Left lung (tissue), 10 donors: ENCODE measurements around the gene TSPO. TPM values are rescaled to one million over a fixed set of nuclear protein-coding genes. Genes with fewer than 3 reads are reported as not detected.

ENCODE experiments used
- ATAC-seq: fragments of 200-7000 bp; cut with Tn5 transposase; one replicate; pipeline ENCODE4 v1.9.1; 2020; ENCODE audit warnings: moderate library complexity
- DNase-seq, 4 donors: peaks; one replicate each; pipeline ENCODE4 v3.0.0-alpha.2; 2013 to 2020
- H3K27ac ChIP-seq, 2 donors: fragments of 200-600 bp; sonication (generic) in 1 of 2; one replicate each; pipeline versions ENCODE4 v1.5.0 to v1.8.0; 2020 to 2021
- H3K27me3 ChIP-seq, 2 donors: fragments of 200-600 bp; sonication (generic) in 1 of 2; one replicate each; pipeline versions ENCODE4 v1.5.0 to v1.8.0; 2020 to 2021
- H3K36me3 ChIP-seq, 2 donors: fragments of 200-600 bp; sonication (generic) in 1 of 2; one replicate each; pipeline versions ENCODE4 v1.5.0 to v1.8.0; 2020 to 2021
- H3K4me1 ChIP-seq, 2 donors: fragments of 200-600 bp; one replicate each; pipeline ENCODE4 v1.8.0; 2021
- H3K4me3 ChIP-seq, 2 donors: fragments of 200-600 bp; sonication (generic) in 1 of 2; one replicate each; pipeline versions ENCODE4 v1.5.0 to v1.8.0; 2020 to 2021; ENCODE audit warnings: mild to moderate bottlenecking in 1 of 2
- H3K9me3 ChIP-seq, 2 donors: fragments of 200-600 bp; sonication (generic) in 1 of 2; one replicate each; pipeline versions ENCODE4 v1.5.0 to v1.8.0; 2020 to 2021
- intact Hi-C, 2 donors: fragments of 100-400 bp; cut with DNase I; formaldehyde crosslinking; loops; one replicate each; pipeline versions ENCODE4 v1.11.2 to v1.14.2; 2022
- polyA plus RNA-seq, 6 donors: library from polyadenylated mRNA; unstranded; fragments of 120-200 nt; gene quantifications; one replicate each; pipeline ENCODE4 v1.2.1, GENCODE V29; 2013; ENCODE audit not compliant: insufficient read length in 6 of 6
- total RNA-seq, 2 donors: library from RNA; stranded (reverse); fragmentation: NEBNext Ultra II Directional; extraction: Animal tissue kit (Norgen Biotek cat#: 25700); gene quantifications; one replicate each; pipeline ENCODE4 v1.2.1, GENCODE V29; 2021
- TF ChIP-seq, protein P1 (sequence below), 2 donors: fragments of 200-600 bp; sonication (generic) in 1 of 2; IDR thresholded peaks; one replicate each; pipeline versions ENCODE4 v1.5.0 to v1.8.0; 2021; ENCODE audit warnings: antibody characterized with exemption in 2 of 2
- donor health status: DM: no; HTN: yes; CAD: no.
- donor health status: DM: no; HTN: no; CAD: no.

Gene TSPO
- total and polyA plus RNA-seq, 8 donors = 29.0 to 276 (median 45.6) TPM

DNA sequence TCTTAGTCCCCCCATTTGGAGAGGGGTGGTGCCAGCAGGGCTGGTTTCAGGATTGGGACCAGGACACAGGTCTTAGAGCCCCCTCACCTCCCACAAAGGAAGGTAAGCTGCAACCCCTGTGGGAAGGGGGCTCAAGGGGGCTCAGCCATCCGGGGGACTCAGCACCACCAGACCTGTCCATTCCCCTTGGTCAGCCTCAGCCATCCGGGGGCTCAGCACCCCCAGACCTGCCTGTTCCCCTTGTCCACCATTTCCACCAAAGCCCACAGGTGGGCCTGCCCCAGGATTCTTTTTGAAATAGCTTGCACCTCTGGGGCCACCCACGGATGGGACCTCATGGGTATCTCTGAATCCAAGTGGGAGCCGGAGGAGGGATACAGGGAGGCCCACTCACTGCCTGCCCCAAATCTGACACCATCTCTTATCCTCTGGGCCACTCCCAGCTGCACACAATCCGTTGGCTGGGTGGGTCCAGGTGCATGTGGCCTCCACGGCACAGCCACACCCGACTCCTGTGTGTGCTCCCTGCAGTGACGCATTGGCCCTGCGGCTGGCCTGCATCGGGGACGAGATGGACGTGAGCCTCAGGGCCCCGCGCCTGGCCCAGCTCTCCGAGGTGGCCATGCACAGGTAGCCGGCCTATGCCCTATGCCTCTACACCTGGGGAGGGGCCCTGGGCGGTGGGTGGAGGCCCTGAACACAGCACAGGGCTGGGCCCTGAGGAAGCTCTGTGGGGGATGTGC lies 24.0 kb upstream of the TSPO start:
- Histone ChIP-seq H3K9me3 (no peaks in the 10 kb centered on the region), H3K27ac (no peak overlapping the region), H3K36me3 (peaks cover 0 to 18% of the 10 kb centered on the region in 2 donors), H3K4me1 (peaks cover 0 to 43% of the 10 kb centered on the region in 2 donors), H3K4me3 (no peak overlapping the region), H3K27me3 (no peaks in the 10 kb centered on the region)
- TF ChIP-seq, protein P1, sequence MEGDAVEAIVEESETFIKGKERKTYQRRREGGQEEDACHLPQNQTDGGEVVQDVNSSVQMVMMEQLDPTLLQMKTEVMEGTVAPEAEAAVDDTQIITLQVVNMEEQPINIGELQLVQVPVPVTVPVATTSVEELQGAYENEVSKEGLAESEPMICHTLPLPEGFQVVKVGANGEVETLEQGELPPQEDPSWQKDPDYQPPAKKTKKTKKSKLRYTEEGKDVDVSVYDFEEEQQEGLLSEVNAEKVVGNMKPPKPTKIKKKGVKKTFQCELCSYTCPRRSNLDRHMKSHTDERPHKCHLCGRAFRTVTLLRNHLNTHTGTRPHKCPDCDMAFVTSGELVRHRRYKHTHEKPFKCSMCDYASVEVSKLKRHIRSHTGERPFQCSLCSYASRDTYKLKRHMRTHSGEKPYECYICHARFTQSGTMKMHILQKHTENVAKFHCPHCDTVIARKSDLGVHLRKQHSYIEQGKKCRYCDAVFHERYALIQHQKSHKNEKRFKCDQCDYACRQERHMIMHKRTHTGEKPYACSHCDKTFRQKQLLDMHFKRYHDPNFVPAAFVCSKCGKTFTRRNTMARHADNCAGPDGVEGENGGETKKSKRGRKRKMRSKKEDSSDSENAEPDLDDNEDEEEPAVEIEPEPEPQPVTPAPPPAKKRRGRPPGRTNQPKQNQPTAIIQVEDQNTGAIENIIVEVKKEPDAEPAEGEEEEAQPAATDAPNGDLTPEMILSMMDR (IDR thresholded peaks at IDR 0.05) = no peak
- intact Hi-C loops = no loop called here
- ATAC-seq (peak; percentile 5), DNase-seq (no peak)

DNA sequence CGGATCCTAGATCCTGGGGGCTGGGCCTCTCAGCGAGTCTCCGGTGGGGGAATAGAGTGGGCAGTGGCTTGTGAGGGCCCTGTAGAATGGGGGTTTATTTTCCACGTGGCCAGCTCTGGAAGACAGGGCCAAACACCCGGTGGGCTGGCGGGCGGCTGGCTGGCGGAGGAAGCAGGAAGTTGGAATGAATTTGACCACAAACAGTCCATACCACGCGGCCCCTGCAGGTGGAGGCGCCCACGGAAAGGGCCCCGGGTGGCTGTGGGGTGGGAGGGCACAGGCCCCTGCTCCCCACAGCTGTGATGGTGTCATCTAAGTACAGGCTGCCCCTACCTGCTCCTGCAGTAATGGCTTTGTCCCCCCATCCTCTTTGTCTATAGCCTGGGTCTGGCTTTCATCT lies 23.2 kb upstream of the TSPO start:
- intact Hi-C loops = no loop called here
- Histone ChIP-seq H3K4me1 (peaks cover 0 to 39% of the 10 kb centered on the region in 2 donors), H3K27ac (no peak overlapping the region), H3K4me3 (no peak overlapping the region), H3K36me3 (peaks cover 0 to 25% of the 10 kb centered on the region in 2 donors), H3K27me3 (no peaks in the 10 kb centered on the region), H3K9me3 (no peaks in the 10 kb centered on the region)
- DNase-seq (no peak), ATAC-seq (no peak)
- TF ChIP-seq, protein P1 (IDR thresholded peaks at IDR 0.05) = no peak

DNA sequence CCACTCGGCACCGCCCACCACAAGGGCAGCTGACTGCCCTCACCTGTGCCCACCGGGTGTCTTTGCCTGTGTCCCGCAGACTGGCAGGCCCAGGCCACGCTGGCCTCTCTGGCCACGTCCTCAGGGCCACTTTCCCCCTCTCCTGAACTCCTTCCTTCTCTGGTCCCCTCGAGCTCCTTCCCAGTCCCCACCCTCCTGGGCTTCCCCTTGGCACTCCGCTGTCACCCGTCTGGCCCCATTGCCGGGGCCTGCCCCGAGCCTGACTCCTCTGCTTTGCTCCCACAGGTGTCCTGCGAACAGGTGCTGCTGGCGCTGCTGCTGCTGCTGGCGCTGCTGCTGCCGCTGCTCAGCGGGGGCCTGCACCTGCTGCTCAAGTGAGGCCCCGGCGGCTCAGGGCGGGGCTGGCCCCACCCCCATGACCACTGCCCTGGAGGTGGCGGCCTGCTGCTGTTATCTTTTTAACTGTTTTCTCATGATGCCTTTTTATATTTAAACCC lies 22.4 kb upstream of the TSPO start:
- intact Hi-C loops = no loop called here
- TF ChIP-seq, protein P1 (IDR thresholded peaks at IDR 0.05) = no peak
- peak in 1 of 4 donors; percentile 82 for DNase-seq
- H3K27ac ChIP-seq = no peak overlapping the region
- H3K36me3 ChIP-seq = peaks cover 0 to 32% of the 10 kb centered on the region in 2 donors
- no peak overlapping the region for H3K4me3 ChIP-seq
- no peaks in the 10 kb centered on the region for H3K27me3 ChIP-seq
- no peaks in the 10 kb centered on the region for H3K9me3 ChIP-seq
- peak; percentile 68 for ATAC-seq
- peaks cover 0 to 39% of the 10 kb centered on the region in 2 donors for H3K4me1 ChIP-seq

DNA sequence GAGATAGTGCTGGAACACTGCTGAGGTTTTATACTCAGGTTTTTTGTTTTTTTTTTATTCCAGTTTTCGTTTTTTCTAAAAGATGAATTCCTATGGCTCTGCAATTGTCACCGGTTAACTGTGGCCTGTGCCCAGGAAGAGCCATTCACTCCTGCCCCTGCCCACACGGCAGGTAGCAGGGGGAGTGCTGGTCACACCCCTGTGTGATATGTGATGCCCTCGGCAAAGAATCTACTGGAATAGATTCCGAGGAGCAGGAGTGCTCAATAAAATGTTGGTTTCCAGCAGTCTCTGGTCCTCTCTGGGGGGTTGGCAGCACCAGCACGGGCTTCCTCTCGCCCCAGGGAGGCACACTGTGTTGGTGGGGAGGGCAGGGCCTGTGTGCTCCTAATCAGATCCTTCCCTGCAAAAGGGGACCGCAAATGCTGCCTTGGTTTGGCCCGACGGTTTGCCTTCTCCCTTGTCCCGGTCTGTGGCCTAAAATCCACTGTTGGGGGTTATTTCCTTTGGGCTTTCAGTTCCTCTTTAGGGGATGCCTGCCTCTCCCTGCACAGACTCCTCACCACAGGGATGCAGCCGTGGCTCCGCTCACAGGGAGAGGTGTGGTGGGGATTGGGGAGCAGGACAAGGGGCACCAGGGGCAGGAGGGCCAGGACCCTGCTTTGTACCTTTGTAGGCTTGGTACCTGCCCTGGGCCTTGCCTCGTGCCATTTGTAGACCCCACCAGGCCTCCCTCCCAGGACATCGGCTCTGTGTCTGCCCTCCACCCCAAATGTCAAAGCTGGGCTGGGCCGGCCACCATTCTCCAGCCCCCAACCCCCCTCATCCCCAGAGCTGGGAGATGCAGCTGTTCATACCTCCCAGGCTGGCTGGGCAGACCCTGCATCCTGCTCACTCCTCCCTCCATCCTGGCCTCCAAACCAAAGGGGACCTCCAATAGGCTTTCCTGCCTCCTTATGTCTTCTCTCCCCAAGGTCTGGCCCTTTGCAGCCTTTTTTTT lies 21.6 kb upstream of the TSPO start:
- Histone ChIP-seq H3K4me3 (no peak overlapping the region), H3K27me3 (no peaks in the 10 kb centered on the region), H3K9me3 (no peaks in the 10 kb centered on the region), H3K4me1 (peaks cover 0 to 39% of the 10 kb centered on the region in 2 donors), H3K27ac (no peak overlapping the region), H3K36me3 (peaks cover 0 to 38% of the 10 kb centered on the region in 2 donors)
- intact Hi-C loops = no loop called here
- no peak for ATAC-seq
- DNase-seq = no peak
- TF ChIP-seq, protein P1 (IDR thresholded peaks at IDR 0.05) = no peak
